Esophagus muscularis mucosa (tissue), 3 donors: ENCODE data around the gene LAMP5.

Experiments used
- POLR2A ChIP-seq: fragments of 450-650 bp; IDR thresholded peaks from one replicate; pipeline ENCODE4 v1.6.1; 2017; ENCODE audit warnings: antibody characterized with exemption, moderate library complexity, mild to moderate bottlenecking, low read depth
- POLR2AphosphoS5 ChIP-seq, 2 donors: sonication (generic); formaldehyde crosslinking; IDR thresholded peaks; one replicate each; pipeline ENCODE4 v1.6.1; 2017; ENCODE audit warnings: antibody characterized with exemption in 2 of 2
- TF ChIP-seq, protein P1 (sequence below), 3 experiments: fragments of 200-600 bp in 2 of 3; fragments of 450-650 bp in 1 of 3; sonication (generic) in 2 of 3; IDR thresholded peaks; one replicate each; pipeline ENCODE4 v1.5.1; 2017 to 2019; ENCODE audit warnings: antibody characterized with exemption in 3 of 3, mild to moderate bottlenecking in 2 of 3, moderate library complexity in 1 of 3

DNA sequence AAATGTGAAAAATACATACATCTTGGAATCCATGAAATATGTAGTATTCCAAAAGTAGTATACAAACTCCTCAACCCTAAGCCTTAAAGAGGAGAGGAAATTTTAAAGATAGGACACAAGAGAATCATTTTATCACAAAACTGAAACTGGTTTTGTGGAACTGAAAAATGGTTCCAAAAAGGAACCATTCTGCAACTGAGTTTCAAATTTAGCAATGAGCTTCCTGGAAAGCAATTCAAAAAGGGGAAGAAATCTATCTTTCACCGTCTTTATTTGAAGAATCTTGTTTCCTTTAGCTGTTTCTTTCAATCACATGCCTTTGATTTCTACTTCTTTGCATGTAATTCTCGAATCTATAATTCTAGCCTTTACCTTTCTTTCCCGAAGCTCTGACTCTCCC, 32.2 kb upstream of the LAMP5 start:
- TF ChIP-seq, protein P1, sequence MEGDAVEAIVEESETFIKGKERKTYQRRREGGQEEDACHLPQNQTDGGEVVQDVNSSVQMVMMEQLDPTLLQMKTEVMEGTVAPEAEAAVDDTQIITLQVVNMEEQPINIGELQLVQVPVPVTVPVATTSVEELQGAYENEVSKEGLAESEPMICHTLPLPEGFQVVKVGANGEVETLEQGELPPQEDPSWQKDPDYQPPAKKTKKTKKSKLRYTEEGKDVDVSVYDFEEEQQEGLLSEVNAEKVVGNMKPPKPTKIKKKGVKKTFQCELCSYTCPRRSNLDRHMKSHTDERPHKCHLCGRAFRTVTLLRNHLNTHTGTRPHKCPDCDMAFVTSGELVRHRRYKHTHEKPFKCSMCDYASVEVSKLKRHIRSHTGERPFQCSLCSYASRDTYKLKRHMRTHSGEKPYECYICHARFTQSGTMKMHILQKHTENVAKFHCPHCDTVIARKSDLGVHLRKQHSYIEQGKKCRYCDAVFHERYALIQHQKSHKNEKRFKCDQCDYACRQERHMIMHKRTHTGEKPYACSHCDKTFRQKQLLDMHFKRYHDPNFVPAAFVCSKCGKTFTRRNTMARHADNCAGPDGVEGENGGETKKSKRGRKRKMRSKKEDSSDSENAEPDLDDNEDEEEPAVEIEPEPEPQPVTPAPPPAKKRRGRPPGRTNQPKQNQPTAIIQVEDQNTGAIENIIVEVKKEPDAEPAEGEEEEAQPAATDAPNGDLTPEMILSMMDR (IDR thresholded peaks at IDR 0.05), result no peak
- TF ChIP-seq POLR2A (no peak), POLR2AphosphoS5 (IDR thresholded peaks at IDR 0.05) (no peak)
